ENCODE data around the gene CARD10.

DNA sequence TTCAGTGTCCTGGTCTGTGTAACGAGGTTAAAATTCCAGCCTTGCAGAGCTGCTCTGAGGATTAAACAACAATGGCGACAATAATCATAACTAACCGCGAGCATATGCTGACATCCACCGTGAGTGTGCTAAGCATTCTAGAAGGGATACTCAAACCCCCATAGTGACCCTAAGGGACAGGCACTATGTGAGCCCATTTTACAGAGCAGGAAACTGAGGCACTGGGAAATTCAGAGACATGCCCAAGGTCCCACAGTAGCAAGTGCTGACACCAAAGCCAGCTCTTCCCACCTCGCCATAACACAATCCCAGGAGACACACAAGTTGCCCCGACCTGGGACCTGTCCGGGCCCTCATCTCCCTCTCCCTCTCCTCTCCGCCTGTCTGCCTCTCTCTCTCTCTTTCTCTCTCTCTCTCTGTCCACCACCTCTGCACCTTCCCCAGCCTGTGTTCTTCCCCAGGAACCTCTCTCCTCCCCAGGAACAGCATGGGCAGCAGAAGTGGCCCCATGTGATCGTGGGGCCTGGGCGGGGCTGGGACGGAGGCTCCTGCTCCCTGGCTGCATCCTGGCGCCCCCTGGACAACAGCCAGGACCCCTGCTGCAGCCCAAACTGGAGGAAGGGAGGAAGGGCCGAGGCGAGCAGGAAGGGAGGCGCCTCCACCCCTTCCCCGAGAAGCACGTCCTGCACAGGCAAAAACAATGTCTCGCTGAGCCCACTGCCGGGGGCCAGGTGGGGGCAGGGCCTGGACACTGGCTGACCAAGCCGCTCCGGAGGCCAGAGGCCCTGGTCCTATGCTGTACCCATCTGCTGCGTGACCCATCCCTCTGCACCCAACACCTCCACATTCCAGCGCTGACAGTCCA, 18.2 kb downstream of the CARD10 start:
- TF ChIP-seq, protein P1, sequence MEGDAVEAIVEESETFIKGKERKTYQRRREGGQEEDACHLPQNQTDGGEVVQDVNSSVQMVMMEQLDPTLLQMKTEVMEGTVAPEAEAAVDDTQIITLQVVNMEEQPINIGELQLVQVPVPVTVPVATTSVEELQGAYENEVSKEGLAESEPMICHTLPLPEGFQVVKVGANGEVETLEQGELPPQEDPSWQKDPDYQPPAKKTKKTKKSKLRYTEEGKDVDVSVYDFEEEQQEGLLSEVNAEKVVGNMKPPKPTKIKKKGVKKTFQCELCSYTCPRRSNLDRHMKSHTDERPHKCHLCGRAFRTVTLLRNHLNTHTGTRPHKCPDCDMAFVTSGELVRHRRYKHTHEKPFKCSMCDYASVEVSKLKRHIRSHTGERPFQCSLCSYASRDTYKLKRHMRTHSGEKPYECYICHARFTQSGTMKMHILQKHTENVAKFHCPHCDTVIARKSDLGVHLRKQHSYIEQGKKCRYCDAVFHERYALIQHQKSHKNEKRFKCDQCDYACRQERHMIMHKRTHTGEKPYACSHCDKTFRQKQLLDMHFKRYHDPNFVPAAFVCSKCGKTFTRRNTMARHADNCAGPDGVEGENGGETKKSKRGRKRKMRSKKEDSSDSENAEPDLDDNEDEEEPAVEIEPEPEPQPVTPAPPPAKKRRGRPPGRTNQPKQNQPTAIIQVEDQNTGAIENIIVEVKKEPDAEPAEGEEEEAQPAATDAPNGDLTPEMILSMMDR (IDR thresholded peaks at IDR 0.05; ENCODE audit: poor library complexity, severe bottlenecking) = no peak
- TF ChIP-seq RAD21 (conservative IDR thresholded peaks at IDR 0.05) (no peak), EP300 (conservative IDR thresholded peaks at IDR 0.05; ENCODE audit: poor library complexity, severe bottlenecking) (no peak)
- TF ChIP-seq, protein P2, sequence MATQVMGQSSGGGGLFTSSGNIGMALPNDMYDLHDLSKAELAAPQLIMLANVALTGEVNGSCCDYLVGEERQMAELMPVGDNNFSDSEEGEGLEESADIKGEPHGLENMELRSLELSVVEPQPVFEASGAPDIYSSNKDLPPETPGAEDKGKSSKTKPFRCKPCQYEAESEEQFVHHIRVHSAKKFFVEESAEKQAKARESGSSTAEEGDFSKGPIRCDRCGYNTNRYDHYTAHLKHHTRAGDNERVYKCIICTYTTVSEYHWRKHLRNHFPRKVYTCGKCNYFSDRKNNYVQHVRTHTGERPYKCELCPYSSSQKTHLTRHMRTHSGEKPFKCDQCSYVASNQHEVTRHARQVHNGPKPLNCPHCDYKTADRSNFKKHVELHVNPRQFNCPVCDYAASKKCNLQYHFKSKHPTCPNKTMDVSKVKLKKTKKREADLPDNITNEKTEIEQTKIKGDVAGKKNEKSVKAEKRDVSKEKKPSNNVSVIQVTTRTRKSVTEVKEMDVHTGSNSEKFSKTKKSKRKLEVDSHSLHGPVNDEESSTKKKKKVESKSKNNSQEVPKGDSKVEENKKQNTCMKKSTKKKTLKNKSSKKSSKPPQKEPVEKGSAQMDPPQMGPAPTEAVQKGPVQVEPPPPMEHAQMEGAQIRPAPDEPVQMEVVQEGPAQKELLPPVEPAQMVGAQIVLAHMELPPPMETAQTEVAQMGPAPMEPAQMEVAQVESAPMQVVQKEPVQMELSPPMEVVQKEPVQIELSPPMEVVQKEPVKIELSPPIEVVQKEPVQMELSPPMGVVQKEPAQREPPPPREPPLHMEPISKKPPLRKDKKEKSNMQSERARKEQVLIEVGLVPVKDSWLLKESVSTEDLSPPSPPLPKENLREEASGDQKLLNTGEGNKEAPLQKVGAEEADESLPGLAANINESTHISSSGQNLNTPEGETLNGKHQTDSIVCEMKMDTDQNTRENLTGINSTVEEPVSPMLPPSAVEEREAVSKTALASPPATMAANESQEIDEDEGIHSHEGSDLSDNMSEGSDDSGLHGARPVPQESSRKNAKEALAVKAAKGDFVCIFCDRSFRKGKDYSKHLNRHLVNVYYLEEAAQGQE (IDR thresholded peaks at IDR 0.05; ENCODE audit: borderline replicate concordance) = no peak
